ENCODE measurements around the gene PMPCA.

DNA sequence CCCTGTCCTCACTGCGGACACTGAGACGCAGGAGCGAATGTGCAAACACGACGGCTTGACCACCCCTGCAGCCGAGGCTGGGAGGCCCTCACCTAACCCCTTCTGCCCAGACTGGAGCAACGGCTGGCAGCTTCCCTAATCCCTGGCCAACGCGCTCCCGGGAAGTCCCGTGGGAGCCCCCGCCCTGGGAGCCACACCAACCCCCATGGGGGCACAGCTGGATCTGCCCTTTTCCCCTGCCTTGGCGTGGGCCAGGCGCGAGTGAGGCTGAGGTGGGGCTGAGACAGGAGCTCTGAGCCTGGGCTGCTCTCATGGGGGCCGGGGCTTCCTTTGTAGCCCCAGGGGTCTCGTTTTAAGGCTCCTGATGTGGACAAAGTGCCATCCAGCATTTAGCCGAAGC lies 42.3 kb upstream of the PMPCA start:
- TF ChIP-seq, protein P1, sequence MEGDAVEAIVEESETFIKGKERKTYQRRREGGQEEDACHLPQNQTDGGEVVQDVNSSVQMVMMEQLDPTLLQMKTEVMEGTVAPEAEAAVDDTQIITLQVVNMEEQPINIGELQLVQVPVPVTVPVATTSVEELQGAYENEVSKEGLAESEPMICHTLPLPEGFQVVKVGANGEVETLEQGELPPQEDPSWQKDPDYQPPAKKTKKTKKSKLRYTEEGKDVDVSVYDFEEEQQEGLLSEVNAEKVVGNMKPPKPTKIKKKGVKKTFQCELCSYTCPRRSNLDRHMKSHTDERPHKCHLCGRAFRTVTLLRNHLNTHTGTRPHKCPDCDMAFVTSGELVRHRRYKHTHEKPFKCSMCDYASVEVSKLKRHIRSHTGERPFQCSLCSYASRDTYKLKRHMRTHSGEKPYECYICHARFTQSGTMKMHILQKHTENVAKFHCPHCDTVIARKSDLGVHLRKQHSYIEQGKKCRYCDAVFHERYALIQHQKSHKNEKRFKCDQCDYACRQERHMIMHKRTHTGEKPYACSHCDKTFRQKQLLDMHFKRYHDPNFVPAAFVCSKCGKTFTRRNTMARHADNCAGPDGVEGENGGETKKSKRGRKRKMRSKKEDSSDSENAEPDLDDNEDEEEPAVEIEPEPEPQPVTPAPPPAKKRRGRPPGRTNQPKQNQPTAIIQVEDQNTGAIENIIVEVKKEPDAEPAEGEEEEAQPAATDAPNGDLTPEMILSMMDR (conservative IDR thresholded peaks at IDR 0.05 in 1 of 2, IDR thresholded peaks at IDR 0.05 in 1 of 2; ENCODE audit: low read depth in 1 of 2, low read length in 2 of 2): no peak
- no peak for TF ChIP-seq EZH2 (IDR thresholded peaks at IDR 0.05; ENCODE audit: low read length, missing control alignments)
